ENCODE data around the gene CUX1.
"Not testable (repeated sequence)": the region's sequence is repeated elsewhere in the genome, so short reads cannot be mapped to it uniquely, and the experiment has no call there.

The CUX1 gene

GRCh38 chr7:102008535-102009262 is 191.3 kb downstream of the CUX1 start:
- no peak for DNase-seq (ENCODE audit: low spot score)

GRCh38 chr7:102009628-102010027 is 192.2 kb downstream of the CUX1 start:
- DNase-seq (ENCODE audit: low spot score) = no peak

GRCh38 chr7:102012112-102012830 is 194.8 kb downstream of the CUX1 start:
- not testable (repeated sequence) for DNase-seq (ENCODE audit: low spot score)

GRCh38 chr7:102012941-102013461 is 195.6 kb downstream of the CUX1 start:
- DNase-seq (ENCODE audit: low spot score) = no peak

GRCh38 chr7:102018876-102019275 is 201.4 kb downstream of the CUX1 start:
- DNase-seq (ENCODE audit: low spot score) = no peak

- no peak for DNase-seq (ENCODE audit: low spot score)
Measured at GRCh38 chr7:102019461-102019860, 202.0 kb downstream of the CUX1 start.

GRCh38 chr7:102021841-102022618 is 204.6 kb downstream of the CUX1 start:
- no peak for DNase-seq (ENCODE audit: low spot score)

- DNase-seq (ENCODE audit: low spot score) = no peak
Measured at GRCh38 chr7:102024005-102024768, 206.8 kb downstream of the CUX1 start.

- peak; percentile 74 for DNase-seq (ENCODE audit: low spot score)
Measured at GRCh38 chr7:102024769-102025391, 207.5 kb downstream of the CUX1 start.

- DNase-seq (ENCODE audit: low spot score) = not testable (repeated sequence)
Measured at GRCh38 chr7:102025777-102026176, 208.4 kb downstream of the CUX1 start.

- DNase-seq (ENCODE audit: low spot score) = no peak
Measured at GRCh38 chr7:102028206-102028826, 210.9 kb downstream of the CUX1 start.

GRCh38 chr7:102029616-102030015 is 212.2 kb downstream of the CUX1 start:
- no peak for DNase-seq (ENCODE audit: low spot score)

- no peak for DNase-seq (ENCODE audit: low spot score)
Measured at GRCh38 chr7:102030696-102031095, 213.3 kb downstream of the CUX1 start.

GRCh38 chr7:102036958-102037357 is 219.5 kb downstream of the CUX1 start:
- no peak for DNase-seq (ENCODE audit: low spot score)

GRCh38 chr7:102039706-102040105 is 222.3 kb downstream of the CUX1 start:
- DNase-seq (ENCODE audit: low spot score) = no peak

- DNase-seq (ENCODE audit: low spot score) = no peak
Measured at GRCh38 chr7:102040569-102040968, 223.1 kb downstream of the CUX1 start.

GRCh38 chr7:102042016-102042656 is 224.7 kb downstream of the CUX1 start:
- DNase-seq (ENCODE audit: low spot score) = no peak

GRCh38 chr7:102042796-102043195 is 225.4 kb downstream of the CUX1 start:
- not testable (repeated sequence) for DNase-seq (ENCODE audit: low spot score)

- no peak for DNase-seq (ENCODE audit: low spot score)
Measured at GRCh38 chr7:102044641-102044983, 227.2 kb downstream of the CUX1 start.

- no peak for DNase-seq (ENCODE audit: low spot score)
Measured at GRCh38 chr7:102044984-102045673, 227.7 kb downstream of the CUX1 start.
